Measurements from ENCODE around the gene ZNF281.
"Not testable (repeated sequence)": the region's sequence is repeated elsewhere in the genome, so short reads cannot be mapped to it uniquely, and the experiment has no call there.

Gene ZNF281

GRCh38 chr1:200429221-200429751 lies 19.4 kb upstream of the ZNF281 start:
- no peak for DNase-seq

GRCh38 chr1:200428482-200429205 lies 18.8 kb upstream of the ZNF281 start:
- no peak for DNase-seq

- DNase-seq = no peak
These were observed 17.9 kb upstream of the ZNF281 start for GRCh38 chr1:200427744-200428143.

GRCh38 chr1:200426196-200426595 lies 16.4 kb upstream of the ZNF281 start:
- DNase-seq = no peak

DNA sequence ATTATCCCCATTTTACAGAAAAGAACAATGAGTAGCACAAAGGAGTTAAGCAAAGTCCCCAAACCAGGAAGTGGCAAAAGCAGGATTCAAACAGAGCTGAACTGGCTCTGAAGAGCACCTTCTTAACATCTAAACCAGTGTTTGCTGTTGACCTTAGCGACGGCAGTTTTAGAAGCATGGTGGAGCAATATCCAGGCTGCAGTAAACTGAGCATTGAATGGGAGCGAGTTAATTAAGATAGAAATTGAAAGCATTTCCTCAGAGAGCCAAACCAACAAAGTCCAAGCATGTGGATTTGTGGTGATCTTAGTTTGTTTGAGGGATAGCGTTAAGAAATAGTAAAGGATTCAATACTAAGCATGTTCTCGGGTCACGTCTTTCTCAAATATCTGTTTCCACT lies 13.4 kb upstream of the ZNF281 start:
- DNase-seq = no peak

DNA sequence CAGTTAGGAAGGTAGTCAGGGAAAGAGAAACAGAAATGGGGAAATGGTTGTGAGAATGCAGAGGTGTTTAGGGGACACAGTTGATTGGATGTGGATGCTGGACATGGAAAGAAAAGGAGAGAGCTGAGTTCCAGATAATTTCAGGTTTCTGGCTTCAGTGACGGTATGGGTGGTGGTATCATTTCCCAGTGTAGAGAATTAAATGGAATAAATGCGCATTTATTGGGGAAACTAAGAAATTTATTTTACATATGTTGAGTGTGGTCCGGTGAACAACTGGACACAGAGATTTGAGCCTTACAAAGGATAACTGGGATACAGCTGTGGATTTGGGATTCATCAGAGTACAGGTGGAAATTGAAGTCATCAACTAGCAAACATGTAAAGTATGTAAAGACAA lies 12.4 kb upstream of the ZNF281 start:
- DNase-seq = no peak

GRCh38 chr1:200415789-200416593 lies 6.2 kb upstream of the ZNF281 start:
- DNase-seq = no peak

DNA sequence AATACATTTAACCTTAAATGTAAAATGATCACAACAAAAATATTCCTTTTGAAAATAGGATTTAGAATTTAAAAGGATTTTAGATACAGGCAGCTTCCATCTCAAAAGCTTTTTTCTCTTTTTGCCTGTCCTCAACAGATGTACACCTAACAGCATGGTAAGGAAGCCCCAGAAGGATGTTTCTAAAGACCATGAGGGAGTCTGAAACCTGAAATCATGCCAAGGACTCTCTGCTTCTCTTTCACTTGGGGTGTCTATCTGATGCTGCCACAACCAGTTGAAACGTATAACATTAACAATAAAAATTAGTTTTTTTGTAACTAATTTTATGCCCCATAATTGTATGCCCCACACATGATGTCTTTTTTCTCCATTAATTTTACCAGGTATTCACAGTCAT lies 5.4 kb upstream of the ZNF281 start:
- no peak for DNase-seq

DNA sequence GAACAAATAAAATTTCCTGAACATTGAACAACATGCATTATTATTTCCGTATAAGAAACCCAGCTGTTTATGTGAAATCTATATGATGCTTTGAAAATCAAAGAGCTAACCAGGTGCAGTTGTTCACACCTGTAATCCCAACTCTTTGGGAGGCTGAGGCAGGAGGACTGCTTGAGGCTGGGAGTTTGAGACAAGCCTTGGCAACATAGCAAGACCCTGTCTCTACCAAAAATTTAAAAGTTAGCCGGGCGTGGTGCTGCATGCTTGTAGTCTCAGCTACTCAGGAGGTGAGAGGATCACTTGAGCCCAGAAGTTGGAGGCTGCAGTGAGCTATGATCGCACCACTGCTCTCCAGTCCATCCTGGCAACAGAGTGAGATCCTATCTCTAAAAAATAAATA lies 4.8 kb upstream of the ZNF281 start:
- DNase-seq = no peak

- DNase-seq = not testable (repeated sequence)
These were observed 3.9 kb upstream of the ZNF281 start for GRCh38 chr1:200413766-200414165.

DNA sequence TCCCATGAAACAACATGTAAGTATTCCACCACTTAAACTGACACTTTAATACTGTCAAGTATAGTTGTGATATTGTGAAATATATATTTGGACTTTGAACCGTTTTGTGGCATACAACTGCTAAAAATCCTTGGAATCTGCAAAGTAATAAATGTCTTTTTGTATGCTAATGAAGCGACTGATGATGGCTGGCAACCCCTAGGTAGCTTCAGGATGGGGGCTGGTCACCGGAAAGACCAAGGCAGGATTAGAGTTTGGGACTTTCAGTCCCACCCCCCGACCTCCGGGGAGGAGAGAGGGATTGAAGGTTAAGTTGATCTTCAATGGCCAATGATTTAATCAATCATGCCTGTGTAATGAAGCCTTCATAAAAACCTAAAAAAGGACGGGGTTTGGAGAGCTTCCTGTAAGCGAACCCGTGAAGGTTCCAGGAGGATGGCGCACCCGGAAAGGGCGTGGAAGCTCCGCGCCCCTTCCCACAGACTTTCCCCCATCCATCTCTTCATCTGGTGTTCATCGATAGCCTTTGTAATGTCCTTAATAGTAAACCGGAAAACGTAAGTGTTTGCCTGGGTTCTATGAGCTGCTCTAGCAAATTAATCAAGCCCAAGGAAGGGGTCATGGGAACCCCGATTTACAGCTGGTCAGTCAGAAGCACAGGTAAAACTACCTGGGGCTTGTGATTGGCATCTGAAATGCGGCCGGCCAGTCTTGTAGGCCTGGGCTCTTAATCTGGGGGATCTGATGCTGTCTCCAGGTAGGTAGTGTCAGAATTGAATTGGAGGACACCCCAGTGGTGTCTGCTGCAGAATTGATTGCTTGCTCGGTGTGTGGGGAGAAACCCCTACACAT lies 1.8 kb upstream of the ZNF281 start:
- DNase-seq = no peak

GRCh38 chr1:200410566-200410878 lies 686 bp upstream of the ZNF281 start:
- no peak for DNase-seq

DNA sequence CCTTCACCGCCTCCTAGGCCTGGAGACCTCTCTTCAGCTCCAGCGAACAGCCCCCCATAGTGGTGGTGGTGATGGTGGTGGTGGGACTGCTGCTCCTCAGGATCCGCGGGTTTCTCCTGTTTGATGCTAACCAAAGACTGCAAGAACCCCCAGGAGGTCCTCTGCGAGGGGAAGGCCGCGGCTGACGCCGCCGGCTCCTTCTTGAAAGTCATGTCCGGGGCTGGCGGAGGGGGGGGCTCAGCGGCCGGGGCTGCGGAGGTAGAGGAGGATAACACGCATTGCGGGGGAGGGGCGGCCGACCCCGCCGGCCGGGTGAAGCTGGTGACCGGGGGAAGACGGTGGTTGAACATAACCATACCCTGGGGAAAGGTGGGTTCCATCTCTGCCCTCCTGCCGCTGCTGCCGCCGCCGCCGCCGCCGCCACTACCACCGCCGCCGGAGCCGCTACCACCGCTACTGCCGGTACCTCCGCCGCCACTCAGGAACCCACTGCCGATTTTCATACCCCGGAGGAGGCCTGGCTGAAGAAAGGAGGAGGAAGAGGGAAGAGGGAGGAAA lies 554 bp downstream of the ZNF281 start:
- peak; percentile 45 for DNase-seq

DNA sequence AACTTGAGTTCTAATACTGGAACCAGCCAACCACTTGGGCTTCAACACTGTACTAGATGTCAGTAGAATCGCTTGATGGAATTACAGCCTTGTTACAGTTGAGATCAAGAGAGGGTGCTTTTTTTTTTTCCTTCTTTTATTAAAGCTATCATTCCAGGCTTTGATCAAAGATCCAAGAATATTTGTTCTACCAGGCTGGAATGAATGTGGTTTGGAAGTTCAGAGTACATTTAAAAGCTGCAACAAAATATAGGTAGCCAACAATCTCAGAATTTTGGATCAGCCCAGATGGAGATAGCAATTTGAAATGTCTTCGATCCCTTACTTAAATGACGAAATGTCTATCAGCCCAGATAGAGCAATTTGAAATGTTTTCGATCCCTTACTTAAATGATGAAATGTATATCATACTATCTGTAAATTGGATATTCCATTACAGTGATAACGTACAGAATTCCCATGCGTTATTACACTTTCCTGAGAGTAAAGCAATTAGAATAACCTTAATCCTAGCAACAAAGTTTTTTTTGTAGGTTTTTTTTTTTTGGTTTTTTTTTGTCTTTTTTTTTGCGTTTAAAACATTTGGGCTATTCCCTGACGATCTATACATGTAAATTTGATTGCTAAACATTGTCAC lies 3.6 kb downstream of the ZNF281 start:
- DNase-seq = no peak

GRCh38 chr1:200405264-200405663 lies 4.6 kb downstream of the ZNF281 start:
- no peak for DNase-seq

GRCh38 chr1:200401708-200402107 lies 8.1 kb downstream of the ZNF281 start:
- no peak for DNase-seq

- DNase-seq = no peak
These were observed 8.6 kb downstream of the ZNF281 start for GRCh38 chr1:200401263-200401662.

DNA sequence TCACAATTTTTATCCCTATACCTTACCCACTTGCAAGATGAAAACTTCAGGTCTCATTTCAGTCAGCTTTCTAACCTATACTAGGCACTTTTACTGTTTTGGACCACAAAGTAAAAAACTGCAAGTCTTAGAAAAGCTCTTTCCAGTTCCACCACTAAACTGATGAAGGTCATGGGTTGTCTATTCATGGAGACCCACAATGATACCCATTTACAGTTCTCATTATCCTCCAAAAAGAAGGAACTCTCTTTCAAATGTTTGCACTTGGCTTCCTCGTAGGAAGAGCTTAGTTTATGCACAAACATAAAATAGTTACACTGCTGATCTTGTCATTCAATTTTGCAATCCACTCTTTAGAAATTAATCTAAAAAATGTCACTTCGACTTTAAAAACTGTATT lies 9.3 kb downstream of the ZNF281 start:
- no peak for DNase-seq

DNA sequence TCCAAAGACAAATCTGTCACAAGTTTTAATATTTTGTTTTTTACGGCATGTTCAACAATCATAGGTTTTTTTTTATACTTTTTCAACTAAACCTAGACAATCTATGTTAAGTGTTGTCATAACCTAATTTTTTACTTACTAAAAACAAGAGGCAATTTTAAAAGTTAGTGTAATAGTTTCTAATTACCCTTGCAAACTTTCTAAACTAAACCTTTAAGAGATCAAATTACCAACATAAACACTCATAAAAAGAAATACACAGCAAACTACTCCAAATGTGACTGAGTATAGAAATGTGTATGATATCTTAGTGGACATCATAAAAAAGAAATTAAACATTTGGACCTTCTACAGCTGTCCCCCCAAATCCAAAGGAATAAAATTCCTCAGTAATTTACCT lies 10.0 kb downstream of the ZNF281 start:
- DNase-seq = no peak

DNA sequence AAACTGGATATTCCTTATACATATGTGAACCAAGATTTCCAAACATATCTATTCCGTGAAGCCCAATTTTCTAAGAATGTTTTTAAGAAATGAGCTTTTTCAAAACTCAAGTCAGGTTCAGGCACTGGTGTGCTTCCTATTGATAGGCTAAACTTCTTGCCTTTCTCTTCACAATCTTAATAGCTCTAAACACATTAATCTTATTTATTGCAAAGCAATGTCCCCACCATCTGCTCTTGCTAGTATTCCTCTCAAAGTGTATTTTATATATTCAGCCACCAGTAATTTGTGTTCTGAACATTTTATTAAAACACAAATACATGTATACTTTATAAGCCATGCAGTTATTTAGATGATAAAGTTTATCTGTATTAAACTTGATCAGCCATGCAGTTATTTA lies 11.5 kb downstream of the ZNF281 start:
- DNase-seq = no peak

GRCh38 chr1:200392625-200393185 lies 17.1 kb downstream of the ZNF281 start:
- no peak for DNase-seq

- DNase-seq = no peak
These were observed 18.1 kb downstream of the ZNF281 start for GRCh38 chr1:200391747-200392146.
